Colonic mucosa (tissue), 2 donors: Measurements from ENCODE around the gene TMEM175. TPM values are rescaled to one million over a fixed set of nuclear protein-coding genes. Genes with fewer than 3 reads are reported as not detected.

Experiments
- total RNA-seq, 2 donors: library from RNA; stranded (reverse); fragmentation: NEBNext Ultra II Directional in 1 of 2; extraction: Animal tissue kit (Norgen Biotek cat#: 25700) in 1 of 2; gene quantifications; one replicate each; pipeline ENCODE4 v1.2.1, GENCODE V29; 2021
- donor health status: DM: no; HTN: no; CAD: no.
- donor health status: DM: no; HTN: no; CAD: no.

The TMEM175 gene
- total RNA-seq, 2 donors from 2014 or later = 17.7 to 30.2 TPM

Other genes with a start within 250 kb of the TMEM175 start
- gene SLC49A3, start 243.3 kb upstream of the TMEM175 start, total RNA-seq = 1 to 10 TPM; 7.1 to 8.4 TPM
- 10 to 100 TPM; 50.8 to 53.2 TPM for gene PCGF3, start 226.6 kb upstream of the TMEM175 start, total RNA-seq
- 10 to 100 TPM in 1 of 2 donors, 1 to 10 TPM in 1; 2.7 to 16.5 TPM for gene CPLX1, start 106.3 kb upstream of the TMEM175 start, total RNA-seq
- gene GAK, start 144 bp upstream of the TMEM175 start, total RNA-seq = 100 to 1,000 TPM; 198 to 266 TPM
- gene DGKQ, start 41.1 kb downstream of the TMEM175 start, total RNA-seq = 10 to 100 TPM; 39.4 to 68.2 TPM
- gene IDUA, start 54.6 kb downstream of the TMEM175 start, total RNA-seq = 10 to 100 TPM; 18.8 to 22.4 TPM
- 1 to 10 TPM in 1 of 2 donors, under 1 TPM in 1; 0.77 to 3.8 TPM for gene SLC26A1, start 60.9 kb downstream of the TMEM175 start, total RNA-seq
- 10 to 100 TPM; 16.0 to 34.7 TPM for gene FGFRL1, start 79.2 kb downstream of the TMEM175 start, total RNA-seq
- gene RNF212, start 181.1 kb downstream of the TMEM175 start, total RNA-seq = 1 to 10 TPM; 2.3 to 2.5 TPM
- 10 to 100 TPM; 22.0 to 22.4 TPM for gene SPON2, start 240.1 kb downstream of the TMEM175 start, total RNA-seq